Sigmoid colon (tissue), 7 donors: Measurements from ENCODE around the gene L2HGDH. TPM values are rescaled to one million over a fixed set of nuclear protein-coding genes. Genes with fewer than 3 reads are reported as not detected.

ENCODE experiments used
- DNase-seq: peaks from one replicate; pipeline ENCODE4 v3.0.0-alpha.2; 2019
- H3K27ac ChIP-seq, 4 donors: fragments of 200-600 bp; sonication (generic); one replicate each; pipeline ENCODE4 v1.5.1; 2016 to 2019; ENCODE audit warnings: mild to moderate bottlenecking in 1 of 4
- H3K27me3 ChIP-seq, 3 donors: fragments of 200-600 bp; sonication (generic); one replicate each; pipeline ENCODE4 v1.5.1; 2019; ENCODE audit warnings: mild to moderate bottlenecking in 1 of 3
- H3K36me3 ChIP-seq, 4 donors: fragments of 200-600 bp; sonication (generic); one replicate each; pipeline ENCODE4 v1.5.1; 2016 to 2019
- H3K4me1 ChIP-seq, 4 donors: fragments of 200-600 bp; sonication (generic); one replicate each; pipeline ENCODE4 v1.5.1; 2017 to 2019
- H3K4me3 ChIP-seq, 4 donors: fragments of 200-600 bp; sonication (generic); one replicate each; pipeline ENCODE4 v1.5.1; 2017 to 2019; ENCODE audit warnings: mild to moderate bottlenecking in 2 of 4, moderate library complexity in 1 of 4
- H3K9me3 ChIP-seq, 4 donors: fragments of 200-600 bp in 3 of 4; sonication (generic) in 3 of 4; one replicate each; pipeline versions ENCODE4 v1.5.1 to v1.6.1; 2013 to 2019
- EP300 ChIP-seq, 4 donors: sonication (generic); formaldehyde crosslinking; IDR thresholded peaks; one replicate each; pipeline ENCODE4 v1.6.1; 2017; ENCODE audit warnings: antibody characterized with exemption in 4 of 4
- POLR2A ChIP-seq, 2 donors: fragments of 450-650 bp; IDR thresholded peaks; one replicate each; pipeline ENCODE4 v1.6.1; 2016; ENCODE audit warnings: antibody characterized with exemption in 2 of 2, mild to moderate bottlenecking in 2 of 2, moderate library complexity in 2 of 2
- POLR2AphosphoS5 ChIP-seq, 4 donors: sonication (generic); formaldehyde crosslinking; IDR thresholded peaks; one replicate each; pipeline ENCODE4 v1.6.1; 2017; ENCODE audit warnings: antibody characterized with exemption in 4 of 4
- WGBS, 2 donors: extraction: QIAGEN DNeasy Blood & Tissue Kit; methylation state at CpG; one replicate each; pipeline ENCODE4 v1.1.7; 2013; 5-methylcytosine and 5-hydroxymethylcytosine counted together
- intact Hi-C: fragments of 100-400 bp; cut with DNase I; formaldehyde crosslinking; loops from one replicate; pipeline ENCODE4 v1.15.1; 2023
- polyA plus RNA-seq, 3 donors: library from polyadenylated mRNA; stranded (reverse); fragments of 200-250 nt; gene quantifications; one replicate each; pipeline ENCODE4 v1.2.3, GENCODE V29; 2013
- total RNA-seq, 4 donors: library from RNA; depleted of rRNA; stranded (reverse); fragments of >200 nt; gene quantifications; one replicate each; pipeline ENCODE4 v1.1.0, GENCODE V29; 2016
- TF ChIP-seq, protein P1 (sequence below), 4 experiments: fragments of 450-650 bp in 3 of 4; fragments of 200-600 bp in 1 of 4; IDR thresholded peaks; one replicate each; pipeline ENCODE4 v1.5.1; 2016 to 2019; ENCODE audit warnings: antibody characterized with exemption in 4 of 4, mild to moderate bottlenecking in 3 of 4, moderate library complexity in 2 of 4
- donor health status: healthy with polysubstance abuse.
- donor health status: Bipolar disorder and iron deficiency.
- donor health status: healthy.

Gene L2HGDH
- total and polyA plus RNA-seq, 7 donors: 2.7 to 6.7 (median 3.9) TPM

DNA sequence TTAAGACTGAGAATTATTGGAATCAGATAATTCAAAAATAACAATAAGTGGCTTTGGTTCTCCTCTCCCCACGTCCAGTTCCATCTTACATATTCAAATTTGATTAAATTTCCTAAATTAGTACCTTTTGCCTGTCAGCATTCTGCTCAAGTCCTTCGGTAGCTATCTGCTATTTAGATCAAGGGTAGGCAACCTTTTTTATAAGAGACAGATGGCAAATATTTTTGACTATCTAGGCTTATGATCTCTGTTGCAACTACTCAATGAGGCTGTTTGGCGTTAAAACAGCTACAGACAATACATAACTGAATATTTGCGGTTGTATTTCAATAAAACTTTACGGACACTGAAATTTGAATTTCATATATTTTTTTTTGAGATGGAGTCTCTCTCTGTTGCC lies 21.7 kb downstream of the L2HGDH start:
- no peak overlapping the region for H3K27ac ChIP-seq
- H3K4me1 ChIP-seq: peaks cover 0 to 8% (median 0%) of the 10 kb centered on the region in 4 donors
- WGBS, 2 donors: 84 to 98% methylated on average over 5 of the region's 5 CpGs
- H3K27me3 ChIP-seq: no peaks in the 10 kb centered on the region
- H3K9me3 ChIP-seq: no peaks in the 10 kb centered on the region
- no peak for DNase-seq
- peaks cover 0 to 17% (median 0%) of the 10 kb centered on the region in 4 donors for H3K36me3 ChIP-seq
- H3K4me3 ChIP-seq: no peak overlapping the region
- intact Hi-C loops: no loop called here
- no peak for TF ChIP-seq EP300 (IDR thresholded peaks at IDR 0.05)

DNA sequence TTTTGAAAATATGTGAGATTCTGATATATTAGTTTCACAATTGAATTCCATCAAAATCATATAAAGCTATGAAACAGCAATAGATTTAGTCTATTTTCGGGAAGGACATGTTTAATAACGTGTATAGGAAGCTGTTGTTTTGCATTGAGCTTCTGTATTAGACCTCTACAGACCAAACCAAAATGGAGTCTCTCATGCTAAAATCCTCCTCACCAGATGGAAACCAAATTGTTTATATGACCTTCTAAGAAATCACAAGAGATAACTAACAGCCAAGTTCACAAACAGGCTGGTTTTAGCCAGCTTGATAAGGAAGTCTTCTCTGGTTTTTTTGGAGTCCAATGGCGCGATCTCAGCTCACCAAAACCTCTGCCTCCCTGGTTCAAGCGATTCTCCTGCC lies 23.9 kb downstream of the L2HGDH start:
- H3K4me1 ChIP-seq: no peaks in the 10 kb centered on the region

DNA sequence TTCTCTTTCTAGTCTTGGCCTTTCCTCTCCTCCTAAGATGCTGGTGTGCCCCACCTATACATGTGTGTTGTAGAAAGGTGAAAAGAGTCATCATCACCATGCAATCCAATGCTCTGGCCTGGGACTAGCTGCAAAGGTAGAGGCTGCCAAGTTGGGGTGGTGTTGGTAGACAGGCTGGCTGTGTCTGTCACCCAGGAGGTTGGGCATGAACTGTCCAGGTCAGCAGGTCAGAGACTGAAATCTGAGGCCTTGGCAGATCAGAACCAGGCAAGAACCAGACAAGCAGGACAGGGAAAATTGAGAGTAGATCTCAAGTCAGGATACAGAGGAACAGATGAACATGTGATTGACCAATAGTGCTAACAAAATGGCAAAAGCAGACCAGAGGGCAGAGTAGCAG lies 26.2 kb downstream of the L2HGDH start:
- H3K27ac ChIP-seq: no peak overlapping the region
- no peak overlapping the region for H3K4me3 ChIP-seq
- H3K9me3 ChIP-seq: no peaks in the 10 kb centered on the region
- DNase-seq: no peak
- no peaks in the 10 kb centered on the region for H3K27me3 ChIP-seq
- TF ChIP-seq, protein P1, sequence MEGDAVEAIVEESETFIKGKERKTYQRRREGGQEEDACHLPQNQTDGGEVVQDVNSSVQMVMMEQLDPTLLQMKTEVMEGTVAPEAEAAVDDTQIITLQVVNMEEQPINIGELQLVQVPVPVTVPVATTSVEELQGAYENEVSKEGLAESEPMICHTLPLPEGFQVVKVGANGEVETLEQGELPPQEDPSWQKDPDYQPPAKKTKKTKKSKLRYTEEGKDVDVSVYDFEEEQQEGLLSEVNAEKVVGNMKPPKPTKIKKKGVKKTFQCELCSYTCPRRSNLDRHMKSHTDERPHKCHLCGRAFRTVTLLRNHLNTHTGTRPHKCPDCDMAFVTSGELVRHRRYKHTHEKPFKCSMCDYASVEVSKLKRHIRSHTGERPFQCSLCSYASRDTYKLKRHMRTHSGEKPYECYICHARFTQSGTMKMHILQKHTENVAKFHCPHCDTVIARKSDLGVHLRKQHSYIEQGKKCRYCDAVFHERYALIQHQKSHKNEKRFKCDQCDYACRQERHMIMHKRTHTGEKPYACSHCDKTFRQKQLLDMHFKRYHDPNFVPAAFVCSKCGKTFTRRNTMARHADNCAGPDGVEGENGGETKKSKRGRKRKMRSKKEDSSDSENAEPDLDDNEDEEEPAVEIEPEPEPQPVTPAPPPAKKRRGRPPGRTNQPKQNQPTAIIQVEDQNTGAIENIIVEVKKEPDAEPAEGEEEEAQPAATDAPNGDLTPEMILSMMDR (IDR thresholded peaks at IDR 0.05): no peak
- TF ChIP-seq POLR2A (IDR thresholded peaks at IDR 0.05) (no peak), POLR2AphosphoS5 (IDR thresholded peaks at IDR 0.05) (no peak), EP300 (IDR thresholded peaks at IDR 0.05) (no peak)
- H3K4me1 ChIP-seq: no peaks in the 10 kb centered on the region
- H3K36me3 ChIP-seq: no peaks in the 10 kb centered on the region
- intact Hi-C loops: no loop called here

More for the DNA sequence above, 23.9 kb downstream of the L2HGDH start:
- DNase-seq: no peak
- intact Hi-C loops: no loop called here
- Histone ChIP-seq H3K27me3 (no peaks in the 10 kb centered on the region), H3K36me3 (peaks cover 0 to 11% (median 0%) of the 10 kb centered on the region in 4 donors), H3K27ac (no peak overlapping the region), H3K4me3 (no peak overlapping the region), H3K9me3 (no peaks in the 10 kb centered on the region)
- WGBS, 2 donors: 96 to 97% methylated on average over 5 of the region's 5 CpGs
- TF ChIP-seq POLR2A (IDR thresholded peaks at IDR 0.05): no peak
- TF ChIP-seq EP300 (IDR thresholded peaks at IDR 0.05): no peak
- TF ChIP-seq POLR2AphosphoS5 (IDR thresholded peaks at IDR 0.05): no peak
- TF ChIP-seq, protein P1 (IDR thresholded peaks at IDR 0.05): no peak

DNA sequence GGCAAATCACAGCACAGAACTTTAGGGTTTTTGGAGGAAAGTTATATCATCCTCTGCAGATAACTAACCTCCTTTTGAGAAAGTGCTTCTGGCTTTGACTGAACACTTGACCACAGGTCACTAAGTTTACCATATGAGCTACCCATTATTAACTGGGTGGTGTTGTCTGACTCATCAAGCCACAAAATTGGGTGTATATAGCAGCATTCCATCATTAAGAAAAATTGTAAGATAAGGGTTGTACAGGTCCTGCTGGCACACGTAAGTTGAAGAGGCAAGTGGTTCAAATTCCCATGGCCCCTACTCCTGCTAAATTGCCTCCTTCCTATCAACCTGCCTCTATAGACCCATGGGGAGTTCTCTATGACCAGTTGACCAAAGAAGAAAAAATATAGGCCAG lies 39.5 kb downstream of the L2HGDH start:
- intact Hi-C loops: no loop called here
- no peaks in the 10 kb centered on the region for H3K4me1 ChIP-seq
- no peaks in the 10 kb centered on the region for H3K36me3 ChIP-seq
- no peaks in the 10 kb centered on the region for H3K27me3 ChIP-seq
- no peak overlapping the region for H3K4me3 ChIP-seq
- H3K9me3 ChIP-seq: no peaks in the 10 kb centered on the region
- 88 to 98% methylated on average over 1 of the region's 1 CpG for WGBS, 2 donors
- DNase-seq: no peak
- H3K27ac ChIP-seq: no peak overlapping the region
- TF ChIP-seq EP300 (IDR thresholded peaks at IDR 0.05) (no peak), POLR2AphosphoS5 (IDR thresholded peaks at IDR 0.05) (no peak)
- TF ChIP-seq, protein P1 (IDR thresholded peaks at IDR 0.05): no peak

DNA sequence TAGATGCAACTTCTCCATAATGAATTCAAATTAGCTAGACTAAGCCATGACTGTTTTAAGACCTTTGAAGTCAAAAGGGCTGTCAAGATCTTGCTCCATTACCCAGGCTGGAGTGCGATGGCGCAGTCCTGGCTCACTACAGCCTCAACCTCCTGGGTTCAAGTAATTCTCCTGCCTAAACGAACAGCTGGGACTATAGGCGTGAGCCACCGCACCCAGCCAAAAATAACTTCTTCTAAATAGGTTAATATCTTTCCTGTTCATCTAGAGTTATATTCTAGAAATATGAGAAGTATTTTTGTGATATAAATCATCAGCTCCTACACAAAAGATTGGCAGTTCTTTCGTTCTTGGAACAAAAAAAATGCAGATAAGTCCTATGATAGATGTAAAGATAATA lies 41.1 kb downstream of the L2HGDH start:
- intact Hi-C loops: no loop called here
- WGBS, 2 donors: 91 to 94% methylated on average over 6 of the region's 6 CpGs
- TF ChIP-seq EP300 (IDR thresholded peaks at IDR 0.05) (no peak), POLR2AphosphoS5 (IDR thresholded peaks at IDR 0.05) (no peak), POLR2A (IDR thresholded peaks at IDR 0.05) (no peak)
- TF ChIP-seq, protein P1 (IDR thresholded peaks at IDR 0.05): no peak
- DNase-seq: no peak
- Histone ChIP-seq H3K9me3 (no peaks in the 10 kb centered on the region), H3K4me3 (no peak overlapping the region), H3K36me3 (no peaks in the 10 kb centered on the region), H3K27ac (no peak overlapping the region), H3K27me3 (no peaks in the 10 kb centered on the region), H3K4me1 (no peaks in the 10 kb centered on the region)
